Mononuclear cell (primary cell): ENCODE data around the gene MCM6. TPM values are rescaled to one million over a fixed set of nuclear protein-coding genes. Genes with fewer than 3 reads are reported as not detected.
"Not testable (repeated sequence)": the region's sequence is repeated elsewhere in the genome, so short reads cannot be mapped to it uniquely, and the experiment has no call there.

Experiments
- H3K27me3 ChIP-seq: 2 replicates; pipeline ENCODE4 v1.6.0; 2011; ENCODE audit warnings: low read length, control low read depth; ENCODE audit not compliant: insufficient read depth
- H3K4me1 ChIP-seq: 2 replicates; pipeline ENCODE4 v1.5.1; 2011; ENCODE audit warnings: mild to moderate bottlenecking, low read length, control low read depth; ENCODE audit not compliant: insufficient read depth
- H3K4me3 ChIP-seq: 2 replicates; pipeline ENCODE4 v1.5.1; 2011; ENCODE audit warnings: mild to moderate bottlenecking, low read length, moderate library complexity
- H3K9me3 ChIP-seq: 2 replicates; pipeline ENCODE4 v1.5.1; 2011; ENCODE audit warnings: low read depth, mild to moderate bottlenecking, control low read depth, low read length
- total RNA-seq: library from RNA; depleted of rRNA; stranded (reverse); fragments of >200 nt; gene quantifications from one replicate; pipeline ENCODE4 v1.2.3, GENCODE V29; 2012

The MCM6 gene
- total RNA-seq, 1 donor: 29.5 TPM

DNA sequence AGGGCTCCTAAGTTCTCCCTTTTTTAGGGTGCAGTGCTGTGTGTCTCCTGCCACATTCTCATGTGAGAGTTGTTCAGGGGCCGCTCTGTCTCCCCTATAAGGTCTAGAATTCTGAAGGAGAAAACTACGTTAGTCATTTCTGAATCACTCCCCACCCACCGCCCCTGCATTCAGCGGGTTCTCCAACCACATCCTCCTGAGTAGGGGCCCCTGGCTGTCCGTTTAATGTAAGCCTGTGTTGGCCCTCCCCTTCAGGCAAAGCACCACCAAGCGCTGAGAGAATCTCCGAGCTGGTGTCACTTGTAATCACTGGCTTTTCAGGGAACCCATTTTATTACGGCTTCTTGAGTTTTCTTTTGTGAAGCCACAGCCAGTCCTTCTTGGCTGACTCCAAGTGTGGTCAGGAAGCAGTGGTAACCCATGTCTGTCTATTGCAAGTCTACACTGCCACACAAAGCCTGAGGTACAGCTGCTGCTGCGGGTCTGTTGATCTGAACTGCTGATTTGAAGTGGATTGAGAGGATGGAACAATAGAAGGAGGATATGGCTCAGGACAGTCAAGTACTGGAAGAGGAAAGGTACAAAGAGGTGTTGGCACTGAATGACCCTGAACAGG, 56.1 kb downstream of the MCM6 start:
- H3K4me1 ChIP-seq: peaks cover 11% of the 10 kb centered on the region
- H3K9me3 ChIP-seq: no peaks in the 10 kb centered on the region
- H3K27me3 ChIP-seq: no peaks in the 10 kb centered on the region
- H3K4me3 ChIP-seq: no peak overlapping the region

DNA sequence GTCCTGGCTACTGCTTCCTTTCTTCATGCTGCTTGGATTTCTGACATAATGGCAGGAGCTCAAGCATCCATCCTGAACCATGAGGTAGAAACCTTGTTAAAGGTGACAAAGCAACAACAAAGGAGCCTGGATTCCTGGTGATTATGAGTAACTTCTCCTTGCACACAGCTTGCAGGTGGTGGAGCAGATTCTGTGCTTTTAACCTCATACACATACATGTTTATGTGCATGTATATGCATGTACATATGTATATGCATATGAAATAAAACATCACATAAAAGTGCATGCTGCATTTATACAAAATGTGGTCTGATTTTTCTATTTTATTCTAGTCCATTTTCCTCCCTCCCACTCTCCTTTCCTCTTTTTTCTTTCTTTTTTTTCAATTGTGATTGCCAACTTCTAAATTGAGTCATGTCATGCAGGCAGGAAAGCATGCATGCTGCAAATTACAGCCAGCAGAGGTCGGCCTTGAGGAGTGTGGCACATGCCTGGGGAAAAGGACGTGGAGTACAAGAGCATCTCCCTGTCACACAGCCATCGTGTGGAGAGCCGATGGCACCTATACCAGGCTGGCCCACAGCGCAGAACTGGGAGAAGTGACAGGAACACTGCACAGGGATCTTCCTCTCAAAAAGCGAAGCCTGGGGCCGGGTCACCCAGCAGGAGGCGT, 57.2 kb downstream of the MCM6 start:
- H3K9me3 ChIP-seq: no peaks in the 10 kb centered on the region
- peaks cover 11% of the 10 kb centered on the region for H3K4me1 ChIP-seq
- no peaks in the 10 kb centered on the region for H3K27me3 ChIP-seq
- H3K4me3 ChIP-seq: no peak overlapping the region

DNA sequence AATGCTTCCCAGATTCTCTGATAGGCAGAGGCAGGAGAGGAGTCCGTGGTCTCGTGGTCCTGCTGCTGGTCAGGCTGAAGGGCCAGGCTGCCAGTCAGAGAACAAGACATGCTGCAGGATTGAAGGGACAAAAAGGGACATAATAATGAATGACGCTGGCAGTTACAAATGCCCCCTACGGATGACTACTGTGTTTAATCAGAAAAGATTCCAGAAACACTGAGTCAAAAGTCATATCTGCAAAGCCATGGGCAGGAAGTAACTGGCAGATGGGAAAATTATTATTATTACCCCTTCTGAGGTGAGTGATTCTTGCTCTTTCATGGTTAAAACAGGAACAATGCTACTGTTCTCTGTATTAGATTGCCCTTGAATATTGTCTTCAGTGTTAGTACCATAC, 58.3 kb downstream of the MCM6 start:
- no peaks in the 10 kb centered on the region for H3K9me3 ChIP-seq

DNA sequence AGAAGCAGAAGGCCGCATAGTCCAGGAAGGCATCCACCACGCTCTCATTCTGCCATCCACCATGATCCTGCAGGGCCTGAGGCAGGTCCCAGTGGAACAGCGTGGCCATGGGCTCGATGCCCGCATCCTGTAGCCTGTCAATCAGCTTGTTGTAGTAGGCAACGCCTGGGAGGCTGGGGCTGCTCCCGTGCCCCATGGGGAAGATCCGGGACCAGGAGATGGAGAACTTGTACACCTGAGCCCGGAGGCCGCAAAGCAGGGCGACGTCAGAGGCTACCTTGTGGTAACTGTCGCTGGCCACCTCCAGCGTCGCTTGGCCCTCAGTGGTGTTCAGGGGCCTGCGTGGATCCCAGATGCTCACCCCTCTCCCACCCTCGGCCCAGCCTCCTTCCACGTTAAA, 58.8 kb downstream of the MCM6 start:
- Histone ChIP-seq H3K9me3 (no peaks in the 10 kb centered on the region), H3K4me3 (no peak overlapping the region), H3K4me1 (peaks cover 11% of the 10 kb centered on the region), H3K27me3 (no peaks in the 10 kb centered on the region)

More for the DNA sequence above, 58.3 kb downstream of the MCM6 start:
- Histone ChIP-seq H3K27me3 (no peaks in the 10 kb centered on the region), H3K4me1 (peaks cover 11% of the 10 kb centered on the region), H3K4me3 (no peak overlapping the region)

DNA sequence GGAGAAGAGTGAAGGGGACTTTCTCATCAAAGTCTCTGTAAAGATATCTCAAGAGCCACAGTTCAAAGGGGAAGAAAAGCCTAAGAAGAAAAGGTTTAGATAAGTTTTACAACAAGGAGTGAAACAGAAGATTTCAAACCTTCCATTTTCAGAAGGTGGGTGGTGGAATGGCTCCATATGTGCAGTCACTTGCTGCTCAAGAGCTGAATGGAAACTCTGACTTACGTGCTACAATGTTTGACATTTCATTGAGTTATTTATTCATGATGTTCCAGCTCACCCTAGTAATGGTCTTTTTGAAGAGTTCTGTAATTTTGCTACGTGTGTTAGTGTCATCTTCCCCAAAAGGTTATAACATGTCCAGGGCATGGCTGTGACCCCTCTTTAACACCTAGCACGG, 61.0 kb downstream of the MCM6 start:
- no peak overlapping the region for H3K4me3 ChIP-seq
- H3K27me3 ChIP-seq: no peaks in the 10 kb centered on the region
- no peaks in the 10 kb centered on the region for H3K9me3 ChIP-seq

DNA sequence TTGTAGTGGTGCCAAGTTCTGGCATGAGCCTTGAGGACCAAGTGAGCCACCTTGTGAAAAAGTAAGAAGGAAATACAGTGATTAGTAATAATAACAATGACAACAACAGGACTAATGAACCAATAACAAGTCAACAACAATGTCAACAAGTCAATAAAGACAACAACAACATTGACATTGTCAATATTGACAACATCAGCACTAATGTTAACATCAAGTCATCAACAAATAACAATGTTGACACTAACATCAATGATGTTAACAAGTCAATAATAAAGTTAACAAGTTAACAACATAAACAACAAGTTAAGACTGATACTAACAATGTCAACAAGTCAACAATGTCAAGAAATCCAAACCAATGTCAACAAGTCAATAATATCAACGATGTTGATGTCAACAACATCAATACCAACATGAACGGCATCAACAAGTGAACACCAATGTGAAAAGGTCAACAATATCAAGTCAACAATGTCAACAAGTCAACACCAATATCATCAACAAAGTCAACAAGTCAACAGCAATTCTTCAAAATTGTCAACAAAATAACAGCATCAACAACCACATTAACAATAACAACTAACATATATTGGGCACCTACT, 63.2 kb downstream of the MCM6 start:
- Histone ChIP-seq H3K4me3 (no peak overlapping the region), H3K4me1 (no peaks in the 10 kb centered on the region), H3K27me3 (no peaks in the 10 kb centered on the region), H3K9me3 (no peaks in the 10 kb centered on the region)

More for the DNA sequence above, 61.0 kb downstream of the MCM6 start:
- H3K4me1 ChIP-seq: peaks cover 7% of the 10 kb centered on the region

DNA sequence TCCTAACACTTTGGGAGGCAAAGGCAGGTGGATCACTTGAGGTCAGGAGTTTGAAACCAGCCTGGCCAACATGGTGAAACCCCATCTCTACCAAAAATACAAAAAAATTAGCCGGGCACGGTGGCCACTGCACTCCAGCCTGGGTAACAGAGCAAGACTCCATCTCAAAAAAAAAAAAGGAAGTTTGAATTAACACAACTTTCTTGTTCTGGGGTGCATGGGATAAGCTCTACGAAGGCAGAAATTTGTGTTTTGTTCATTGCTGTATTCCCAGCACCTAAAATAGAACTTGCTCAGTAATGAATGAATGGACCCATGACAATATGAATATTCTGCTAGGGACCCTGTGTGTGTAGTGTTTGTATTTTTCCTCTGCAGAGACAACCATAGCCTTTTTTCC, 68.4 kb downstream of the MCM6 start:
- H3K27me3 ChIP-seq, H3K4me3 ChIP-seq, H3K4me1 ChIP-seq, H3K9me3 ChIP-seq: not testable (repeated sequence)

DNA sequence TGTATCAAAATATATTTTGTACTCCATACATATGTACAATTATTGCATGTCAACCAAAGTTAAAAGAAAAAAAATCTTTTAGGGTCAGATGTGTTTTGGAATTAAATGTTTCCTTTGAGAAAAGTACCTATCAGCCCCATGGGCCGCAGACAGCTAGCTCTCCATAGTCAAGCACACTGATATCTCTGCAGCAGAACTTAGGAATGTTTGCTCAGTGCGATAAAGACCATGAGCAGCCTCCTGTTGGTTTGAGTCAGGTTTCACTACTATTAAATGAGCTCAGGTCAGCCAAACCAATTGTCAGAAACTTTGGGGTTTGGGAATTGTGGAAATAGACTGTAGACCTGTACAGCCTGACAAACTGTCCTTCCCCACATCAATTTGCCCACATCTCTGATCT, 73.0 kb downstream of the MCM6 start:
- Histone ChIP-seq H3K27me3 (no peaks in the 10 kb centered on the region), H3K4me1 (no peaks in the 10 kb centered on the region), H3K4me3 (no peak overlapping the region), H3K9me3 (no peaks in the 10 kb centered on the region)

DNA sequence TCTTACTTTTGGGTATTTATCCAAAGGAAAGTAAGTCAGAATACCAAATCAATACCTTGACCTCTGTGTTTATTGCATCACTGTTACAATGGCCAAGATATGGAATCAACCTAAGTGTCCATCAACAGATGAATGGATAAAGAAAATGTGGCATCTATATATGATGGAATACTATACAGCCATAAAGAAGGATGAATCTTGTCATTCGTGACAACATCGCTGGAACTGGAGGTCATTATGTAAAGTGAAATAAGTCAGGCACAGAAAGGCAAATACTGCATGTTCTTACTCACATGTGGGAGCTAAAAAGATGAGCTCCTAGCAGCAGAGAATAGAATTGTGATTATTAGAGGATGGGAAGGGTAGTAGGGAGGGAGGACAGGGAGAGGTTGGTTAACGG, 73.9 kb downstream of the MCM6 start:
- Histone ChIP-seq H3K9me3 (no peaks in the 10 kb centered on the region), H3K27me3 (no peaks in the 10 kb centered on the region), H3K4me3 (no peak overlapping the region), H3K4me1 (peaks cover 4% of the 10 kb centered on the region)

DNA sequence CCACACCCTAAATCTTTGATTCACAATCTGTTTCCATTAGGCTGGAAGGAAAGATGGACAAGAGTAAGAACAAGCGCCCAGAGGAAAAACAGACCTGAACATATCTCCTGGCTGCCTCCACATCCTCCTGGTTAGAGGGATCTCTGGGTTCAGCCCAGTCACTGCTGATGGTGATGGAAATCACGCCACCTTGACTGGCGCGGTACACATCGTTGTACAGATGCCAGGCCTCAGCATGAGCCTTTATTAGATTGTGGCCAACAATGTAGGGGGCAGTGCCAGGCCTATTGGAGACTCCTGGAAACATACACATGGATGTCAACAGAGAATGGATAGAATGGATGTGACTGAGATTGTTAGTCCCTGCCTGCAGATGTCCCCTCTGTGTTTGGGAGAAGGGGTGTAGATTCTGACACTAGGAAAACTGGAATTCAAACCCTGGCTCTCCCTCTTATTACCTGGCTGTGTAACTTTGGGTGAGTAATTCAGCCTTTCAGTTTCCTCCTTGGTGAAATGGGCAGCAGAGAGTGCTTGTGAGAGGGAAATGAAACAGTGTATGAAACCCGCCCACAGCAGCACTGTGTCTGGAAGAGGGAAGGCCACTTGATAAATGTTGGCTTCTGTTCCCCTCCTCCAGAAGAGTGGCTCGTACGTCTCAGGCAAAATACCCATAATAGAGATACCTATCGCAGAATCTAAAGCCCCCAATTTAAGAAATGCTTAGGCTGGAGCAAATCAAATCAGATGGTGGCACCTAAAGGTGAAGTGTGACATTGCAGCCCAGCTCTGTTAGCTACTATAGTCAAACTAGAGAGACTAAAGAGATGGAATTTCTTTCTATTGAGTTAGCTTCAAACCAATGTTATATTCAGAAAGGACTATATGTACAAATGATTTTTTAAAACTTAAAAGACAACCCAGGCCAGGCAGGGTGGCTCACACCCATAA, 75.5 kb downstream of the MCM6 start:
- Histone ChIP-seq H3K4me1 (peaks cover 6% of the 10 kb centered on the region), H3K9me3 (no peaks in the 10 kb centered on the region), H3K4me3 (no peak overlapping the region), H3K27me3 (no peaks in the 10 kb centered on the region)

DNA sequence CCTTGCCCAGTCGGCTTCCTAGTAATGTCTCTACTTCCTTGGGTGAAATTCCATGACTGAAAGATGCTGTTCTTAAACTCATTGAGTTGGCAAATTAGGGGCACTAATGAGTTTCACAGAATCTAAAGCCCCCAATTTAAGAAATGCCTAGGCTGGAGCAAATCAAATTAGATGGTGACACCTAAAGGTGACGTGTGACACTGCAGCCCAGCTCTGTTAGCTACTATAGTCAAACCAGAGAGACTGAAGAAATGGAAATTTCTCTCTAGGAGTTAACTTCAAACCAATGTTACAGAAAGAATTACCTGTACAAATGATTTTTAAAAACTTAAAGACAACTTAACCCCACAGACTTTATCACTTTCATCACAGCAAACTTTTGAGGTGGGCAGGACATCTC, 76.5 kb downstream of the MCM6 start:
- Histone ChIP-seq H3K4me1 (peaks cover 10% of the 10 kb centered on the region), H3K4me3 (no peak overlapping the region), H3K9me3 (no peaks in the 10 kb centered on the region), H3K27me3 (no peaks in the 10 kb centered on the region)

DNA sequence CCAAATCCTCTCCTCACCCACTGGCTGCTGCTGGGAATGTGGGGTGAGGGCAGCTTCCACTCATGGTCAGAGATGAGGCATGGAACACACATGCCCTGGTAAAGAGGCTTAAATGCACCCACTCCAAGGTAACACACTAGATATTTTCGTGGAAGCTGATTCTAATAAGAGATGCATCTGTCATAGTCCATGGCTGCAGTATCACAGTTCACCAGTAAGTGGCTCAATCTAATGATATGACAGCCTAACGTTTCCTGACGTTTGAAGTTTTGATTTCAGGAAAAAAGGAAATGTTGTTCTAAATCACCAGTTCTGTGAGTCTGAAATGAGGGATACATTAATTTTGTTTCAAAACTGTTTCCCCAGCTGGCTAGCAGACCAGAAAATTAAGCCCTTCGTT, 77.5 kb downstream of the MCM6 start:
- Histone ChIP-seq H3K4me3 (no peak overlapping the region), H3K27me3 (no peaks in the 10 kb centered on the region), H3K9me3 (no peaks in the 10 kb centered on the region), H3K4me1 (peaks cover 13% of the 10 kb centered on the region)

DNA sequence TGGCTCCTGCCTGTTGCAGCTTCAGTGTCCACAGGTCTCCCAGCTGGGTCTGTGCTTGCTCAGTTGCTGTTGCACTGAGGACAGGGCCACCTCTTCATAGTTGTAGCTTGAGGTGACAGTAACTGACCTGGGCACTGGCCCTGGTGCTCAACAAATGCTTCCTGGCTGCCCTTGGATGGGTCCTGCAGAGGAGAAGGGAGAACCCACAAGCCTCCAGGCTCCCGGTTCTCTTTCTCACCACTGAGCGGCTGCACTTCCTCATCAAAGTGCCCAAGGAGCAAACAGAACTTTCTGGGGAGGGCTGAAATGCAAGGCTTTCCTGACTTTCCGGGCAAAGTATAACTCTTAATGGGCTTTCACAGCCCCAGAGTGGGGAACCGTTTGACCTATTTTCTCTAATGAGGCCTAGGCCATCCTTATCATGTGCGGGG, 78.0 kb downstream of the MCM6 start:
- no peak overlapping the region for H3K4me3 ChIP-seq
- no peaks in the 10 kb centered on the region for H3K9me3 ChIP-seq
- H3K27me3 ChIP-seq: no peaks in the 10 kb centered on the region
- H3K4me1 ChIP-seq: peaks cover 13% of the 10 kb centered on the region

DNA sequence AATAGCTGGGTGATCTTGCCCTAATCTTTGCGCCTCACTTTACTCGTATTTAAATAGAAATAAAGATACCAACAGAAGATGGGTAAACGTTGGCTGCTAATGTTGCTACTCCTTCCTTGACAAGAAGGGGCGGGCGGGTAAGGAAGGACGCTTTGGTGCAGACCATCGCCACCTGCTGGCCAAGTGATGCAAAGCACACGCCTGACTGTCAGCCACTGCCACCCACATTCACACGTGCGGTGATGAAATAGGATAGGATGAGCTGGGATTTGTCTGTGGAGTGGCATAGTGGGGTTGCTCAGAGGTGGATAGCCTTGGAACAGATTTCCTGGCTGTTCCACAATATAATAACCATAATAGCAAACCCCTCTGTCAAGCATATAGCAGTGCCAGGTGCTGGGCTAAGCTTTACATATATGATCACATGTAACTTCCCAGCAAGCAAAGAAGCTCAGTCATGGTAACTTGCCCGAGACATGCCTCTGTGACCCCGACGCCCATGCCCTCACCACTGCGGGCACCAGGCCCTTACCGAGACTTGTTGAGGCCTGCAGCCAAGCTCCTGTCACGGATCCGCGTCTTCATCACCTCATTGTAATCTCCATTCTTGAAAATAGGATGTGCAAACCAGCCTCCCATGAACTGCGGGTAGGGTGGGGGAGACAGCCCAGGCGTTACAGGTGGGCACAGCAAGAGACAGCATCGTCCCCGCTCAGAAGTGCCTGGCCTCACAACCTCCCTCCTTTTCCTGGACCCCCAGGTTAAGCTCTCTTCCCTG, 78.6 kb downstream of the MCM6 start:
- Histone ChIP-seq H3K4me1 (peaks cover 13% of the 10 kb centered on the region), H3K4me3 (no peak overlapping the region), H3K27me3 (no peaks in the 10 kb centered on the region), H3K9me3 (no peaks in the 10 kb centered on the region)
